ENCODE measurements around the gene COX6A1. TPM values are rescaled to one million over a fixed set of nuclear protein-coding genes. Genes with fewer than 3 reads are reported as not detected.

The COX6A1 gene
- total and polyA plus RNA-seq, 2 donors (not counting 3 experiments of a cell fraction or from before 2014, with no cell fraction given): 299 to 1,327 TPM

GRCh38 chr12:120479458-120479857 is 41.5 kb downstream of the COX6A1 start:
- H3K27ac ChIP-seq (ENCODE audit: insufficient read depth, low read depth, low read length): no peak overlapping the region
- POLR2A ChIA-PET: interaction anchor here (0.6 kb wide), 1 partner anchor 197 kb away, joined by 4 read pairs; no protein-coding TSS in a partner anchor
- peaks cover 5% of the 10 kb centered on the region for H3K4me1 ChIP-seq (ENCODE audit: control insufficient read depth, extremely low read depth, insufficient read depth, low read length)
- no peak overlapping the region for H2AFZ ChIP-seq (ENCODE audit: low read depth, low read length)
- H4K20me1 ChIP-seq (replicated peaks; ENCODE audit: control insufficient read depth, extremely low read depth, insufficient read depth, low read length): no peaks in the 10 kb centered on the region
- H3K4me3 ChIP-seq (replicated peaks in 1 of 3; ENCODE audit: insufficient read depth in 1 of 3, low read depth in 1 of 3, low read length in 3 of 3): no peak overlapping the region
- DNase-seq (ENCODE audit: low read depth, low spot score) (no peak), FAIRE-seq (no peak)
- no peaks in the 10 kb centered on the region for H3K9me3 ChIP-seq (replicated peaks; ENCODE audit: control insufficient read depth, insufficient read depth, low read length)
- CTCF ChIA-PET: no interaction called here
- TF ChIP-seq POLR2AphosphoS5 (IDR thresholded peaks at IDR 0.05; ENCODE audit: insufficient read depth, low read depth, low read length) (no peak), EZH2 (IDR thresholded peaks at IDR 0.05; ENCODE audit: borderline replicate concordance, low read depth, low read length, severe bottlenecking) (no peak), POLR2A (IDR thresholded peaks at IDR 0.05; ENCODE audit: low read depth, low read length) (no peak)
- no peaks in the 10 kb centered on the region for H3K9me1 ChIP-seq (replicated peaks; ENCODE audit: control insufficient read depth, extremely low read depth, insufficient read depth, low read length)
- dilution Hi-C loops (cut with MboI; ENCODE audit: extremely low pct_ligation_motif_present, low sequenced_read_pairs): no loop called here
- H3K4me2 ChIP-seq (ENCODE audit: insufficient read depth, low read length): no peak overlapping the region
- no peaks in the 10 kb centered on the region for H3K27me3 ChIP-seq (ENCODE audit: control insufficient read depth in 2 of 2, insufficient read depth in 2 of 2, low read length in 2 of 2)
- no TSS peak for BruUV-seq (replicated peaks)
- no peaks in the 10 kb centered on the region for H3K79me2 ChIP-seq (ENCODE audit: control insufficient read depth, insufficient read depth, low read length)
- H3K9ac ChIP-seq (replicated peaks; ENCODE audit: extremely low read depth, insufficient read depth, low read length): no peak overlapping the region
- intact Hi-C loops (cut with micrococcal nuclease): no loop called here
- no peaks in the 10 kb centered on the region for H3K36me3 ChIP-seq (ENCODE audit: control insufficient read depth in 2 of 2, extremely low read depth in 1 of 2, insufficient read depth in 2 of 2, low read length in 2 of 2)

DNA sequence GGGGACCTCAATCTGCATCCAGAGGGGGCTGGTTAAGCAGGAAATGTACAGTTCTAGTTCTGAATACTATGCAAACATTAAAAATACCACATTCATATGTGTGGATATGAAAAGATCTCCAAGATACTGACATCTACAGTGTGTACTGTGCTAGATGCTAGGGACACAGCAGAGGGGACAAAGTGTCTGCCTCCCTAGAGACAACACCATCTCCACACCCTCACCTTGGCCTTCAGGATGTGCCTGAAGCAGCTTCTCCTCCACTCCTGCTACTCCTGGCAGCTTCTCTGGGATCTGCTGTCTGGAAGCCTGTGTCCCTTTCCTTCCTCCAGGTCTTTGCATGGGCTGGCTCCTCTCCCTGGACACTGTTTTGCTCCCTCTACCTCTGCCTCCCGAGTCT is 42.3 kb downstream of the COX6A1 start:
- Histone ChIP-seq H3K9ac (replicated peaks; ENCODE audit: extremely low read depth, insufficient read depth, low read length) (no peak overlapping the region), H3K9me1 (replicated peaks; ENCODE audit: control insufficient read depth, extremely low read depth, insufficient read depth, low read length) (no peaks in the 10 kb centered on the region), H3K27me3 (ENCODE audit: control insufficient read depth in 2 of 2, insufficient read depth in 2 of 2, low read length in 2 of 2) (no peaks in the 10 kb centered on the region), H3K4me3 (replicated peaks in 1 of 3; ENCODE audit: insufficient read depth in 1 of 3, low read depth in 1 of 3, low read length in 3 of 3) (no peak overlapping the region), H2AFZ (ENCODE audit: low read depth, low read length) (no peak overlapping the region), H3K4me2 (ENCODE audit: insufficient read depth, low read length) (no peak overlapping the region), H3K27ac (ENCODE audit: insufficient read depth, low read depth, low read length) (no peak overlapping the region), H3K79me2 (ENCODE audit: control insufficient read depth, insufficient read depth, low read length) (no peaks in the 10 kb centered on the region), H3K4me1 (ENCODE audit: control insufficient read depth, extremely low read depth, insufficient read depth, low read length) (no peaks in the 10 kb centered on the region), H4K20me1 (replicated peaks; ENCODE audit: control insufficient read depth, extremely low read depth, insufficient read depth, low read length) (no peaks in the 10 kb centered on the region), H3K36me3 (ENCODE audit: control insufficient read depth in 2 of 2, extremely low read depth in 1 of 2, insufficient read depth in 2 of 2, low read length in 2 of 2) (no peaks in the 10 kb centered on the region), H3K9me3 (replicated peaks; ENCODE audit: control insufficient read depth, insufficient read depth, low read length) (no peaks in the 10 kb centered on the region)
- TF ChIP-seq MYC (IDR thresholded peaks at IDR 0.05; ENCODE audit: low read depth, low read length) (no peak), JUN (IDR thresholded peaks at IDR 0.05; ENCODE audit: borderline replicate concordance, insufficient read depth, insufficient read length, low read depth) (no peak), EZH2 (IDR thresholded peaks at IDR 0.05; ENCODE audit: borderline replicate concordance, low read depth, low read length, severe bottlenecking) (no peak), FOS (IDR thresholded peaks at IDR 0.05; ENCODE audit: borderline replicate concordance, insufficient read depth, low read length) (no peak), CTCF (IDR thresholded peaks at IDR 0.05; ENCODE audit: extremely low read depth in 1 of 2, insufficient read depth in 1 of 2, low read depth in 1 of 2, low read length in 2 of 2) (no peak), GATA2 (IDR thresholded peaks at IDR 0.05; ENCODE audit: insufficient read depth, insufficient read length, low read depth, low read length) (no peak), POLR2A (IDR thresholded peaks at IDR 0.05; ENCODE audit: low read depth, low read length) (no peak), POLR2AphosphoS5 (IDR thresholded peaks at IDR 0.05; ENCODE audit: insufficient read depth, low read depth, low read length) (no peak)
- TF ChIP-seq, protein P1, sequence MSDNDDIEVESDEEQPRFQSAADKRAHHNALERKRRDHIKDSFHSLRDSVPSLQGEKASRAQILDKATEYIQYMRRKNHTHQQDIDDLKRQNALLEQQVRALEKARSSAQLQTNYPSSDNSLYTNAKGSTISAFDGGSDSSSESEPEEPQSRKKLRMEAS (IDR thresholded peaks at IDR 0.05; ENCODE audit: insufficient read depth, insufficient read length): no peak
- ChIA-PET POLR2A (interaction anchor here (0.5 kb wide), 1 partner anchor 17 kb away, joined by 3 read pairs; no protein-coding TSS in a partner anchor), CTCF (no interaction called here)
- dilution Hi-C loops (cut with MboI; ENCODE audit: extremely low pct_ligation_motif_present, low sequenced_read_pairs) (no loop called here), intact Hi-C loops (cut with micrococcal nuclease) (no loop called here)
- no peak for DNase-seq (ENCODE audit: low read depth, low spot score)
- no TSS peak for BruUV-seq (replicated peaks)
- no peak for FAIRE-seq
